HG03025 (cell line): ENCODE data around the gene TRAK1.

Experiments used
- ATAC-seq: cut with Tn5 transposase; IDR thresholded peaks from one replicate; pipeline ENCODE4 v1.9.1; 2021; ENCODE audit warnings: mild to moderate bottlenecking, moderate library complexity; ENCODE audit not compliant: unreplicated experiment, low FRiP score

TRAK1 gene

DNA sequence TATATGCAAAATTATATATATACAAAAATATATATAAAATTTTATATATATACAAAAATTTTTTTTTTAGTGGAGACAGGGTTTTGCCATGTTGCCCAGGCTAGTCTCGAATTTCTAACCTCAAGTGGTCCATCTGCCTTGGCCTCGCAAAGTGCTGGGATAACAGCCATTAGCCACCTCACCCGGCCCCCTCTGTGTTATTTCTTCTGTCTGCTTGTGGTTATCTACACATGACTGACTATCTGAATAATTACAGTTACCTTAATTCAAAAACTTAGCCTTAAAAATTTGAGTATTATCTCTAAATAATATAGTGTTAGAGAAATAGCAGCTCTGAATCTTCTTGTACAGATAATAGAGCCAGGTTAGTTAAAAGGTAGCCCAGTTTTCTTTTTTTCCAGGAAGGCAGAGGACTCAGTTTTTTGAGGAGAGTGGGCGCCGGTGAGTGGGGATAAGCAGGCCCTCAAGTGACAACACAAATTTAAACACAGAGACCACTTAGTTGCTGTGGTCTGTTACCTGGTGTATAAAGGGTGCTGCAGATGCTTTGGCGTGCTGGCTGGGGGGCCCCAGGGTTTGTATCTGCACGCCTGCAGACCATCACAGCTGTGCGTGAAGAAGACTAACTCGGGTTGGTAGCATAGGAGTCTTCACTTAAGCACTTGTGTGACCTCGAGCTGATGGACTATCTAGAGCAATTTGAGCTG is 83.7 kb downstream of the TRAK1 start:
- no peak for ATAC-seq

DNA sequence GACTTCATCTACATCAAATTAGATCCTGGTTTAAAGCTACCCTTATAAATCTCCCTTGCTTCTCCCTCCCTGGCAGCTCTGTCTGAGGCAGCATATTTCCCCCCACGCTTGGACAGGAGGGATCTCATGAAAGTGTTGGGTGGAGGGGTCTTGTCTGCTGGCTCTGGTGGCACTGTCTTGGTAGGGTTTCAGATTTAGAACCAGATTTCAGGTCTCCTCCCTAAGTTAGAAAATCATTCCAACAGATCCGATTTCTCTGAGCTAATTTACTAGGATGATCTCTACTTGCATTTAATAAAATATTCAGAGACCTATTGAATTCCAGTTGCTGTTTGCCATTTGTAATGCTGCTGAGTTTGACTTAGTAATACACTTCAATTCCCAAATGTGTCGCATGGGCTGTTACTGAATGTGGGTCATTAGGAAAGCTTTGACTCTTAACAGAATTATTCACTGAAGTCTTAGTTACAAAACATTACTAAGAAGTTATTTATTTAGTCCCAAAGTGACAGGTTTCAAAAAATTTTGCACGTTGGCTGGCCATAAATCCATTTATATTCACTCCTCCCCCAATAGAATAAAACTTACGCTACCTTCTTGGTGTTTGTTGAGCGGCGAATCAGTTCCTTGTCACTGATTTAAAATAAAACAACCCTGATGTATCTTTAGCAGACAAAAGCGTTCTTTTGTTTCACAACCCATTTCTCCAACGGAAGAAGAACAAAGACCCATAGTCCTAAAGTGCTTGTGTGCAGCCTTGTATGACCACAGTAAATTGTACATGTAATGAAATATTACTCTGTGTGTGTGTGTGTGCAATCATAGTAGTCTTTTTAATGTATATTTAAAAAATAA is 84.5 kb downstream of the TRAK1 start:
- ATAC-seq: no peak

GRCh38 chr3:42176242-42177034 is 85.3 kb downstream of the TRAK1 start:
- ATAC-seq: no peak

DNA sequence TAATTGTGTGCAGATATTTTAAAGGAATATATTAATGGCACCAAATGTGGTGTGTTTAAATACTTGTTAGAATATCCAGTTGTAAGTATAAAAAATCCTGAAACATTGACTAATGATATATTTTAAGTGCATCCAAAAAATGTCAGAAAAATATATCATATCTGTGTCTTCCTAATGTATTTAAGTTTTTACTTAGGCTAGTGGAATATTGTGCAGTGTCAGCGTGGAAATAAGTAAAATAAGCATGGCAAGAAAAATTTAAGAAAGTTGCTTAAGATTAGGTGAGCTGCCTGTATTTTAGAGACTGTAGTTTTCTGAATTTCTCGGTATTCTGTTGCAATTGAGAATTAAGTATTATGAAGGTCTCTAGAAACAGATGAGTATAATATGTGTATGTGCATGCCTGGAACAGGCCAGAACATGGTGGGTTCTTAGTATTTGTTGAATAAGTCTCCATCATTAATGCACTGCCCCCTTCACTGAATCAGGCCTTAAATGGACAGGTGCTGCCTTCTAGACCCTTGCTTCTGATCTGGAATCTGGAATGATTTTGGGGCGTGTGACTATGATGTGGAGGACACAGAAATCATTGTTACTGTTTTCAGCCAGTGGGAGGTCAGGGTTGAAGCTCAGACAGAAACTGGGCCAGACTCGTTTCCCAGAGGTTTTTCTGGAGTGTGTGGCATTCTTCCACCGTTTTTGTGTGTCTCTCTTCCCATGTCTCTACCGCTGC is 86.1 kb downstream of the TRAK1 start:
- ATAC-seq: no peak

- no peak for ATAC-seq
These were observed 86.6 kb downstream of the TRAK1 start for GRCh38 chr3:42177801-42178150.

DNA sequence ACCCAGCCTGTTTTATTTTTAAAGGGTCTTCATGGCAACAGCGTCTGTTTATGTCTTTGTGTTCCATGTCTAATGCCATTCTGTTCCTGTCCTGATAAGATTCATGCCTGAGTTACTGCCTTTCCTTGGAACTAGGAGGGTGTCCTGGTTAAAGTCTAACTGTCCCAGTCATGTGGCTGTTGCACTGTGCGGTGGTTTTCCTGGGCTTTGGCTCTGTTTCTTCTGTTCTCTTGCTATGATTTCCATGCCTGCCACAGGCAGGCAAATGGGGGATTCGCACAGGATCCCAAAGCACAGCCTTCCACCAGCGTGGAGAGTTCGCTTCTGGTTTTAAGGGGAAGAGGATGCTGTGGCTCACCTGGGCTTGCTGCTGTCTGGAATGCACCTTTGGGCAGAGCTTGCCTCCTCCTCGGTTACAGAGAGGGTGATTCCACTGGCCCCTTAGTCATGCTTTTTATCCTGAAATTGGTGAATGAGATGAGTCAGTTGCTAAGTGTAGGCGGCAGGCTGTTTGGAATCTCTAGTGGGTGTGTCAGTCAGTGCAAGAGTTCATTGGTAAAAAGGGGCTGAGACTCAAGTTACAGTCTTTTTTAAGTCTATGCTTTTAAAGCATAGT is 88.1 kb downstream of the TRAK1 start:
- ATAC-seq: no peak

GRCh38 chr3:42180901-42181300 is 89.7 kb downstream of the TRAK1 start:
- ATAC-seq: no peak

GRCh38 chr3:42182555-42182954 is 91.4 kb downstream of the TRAK1 start:
- no peak for ATAC-seq

- ATAC-seq: no peak
These were observed 93.0 kb downstream of the TRAK1 start for GRCh38 chr3:42183991-42184632.

GRCh38 chr3:42184651-42185443 is 93.7 kb downstream of the TRAK1 start:
- no peak for ATAC-seq

DNA sequence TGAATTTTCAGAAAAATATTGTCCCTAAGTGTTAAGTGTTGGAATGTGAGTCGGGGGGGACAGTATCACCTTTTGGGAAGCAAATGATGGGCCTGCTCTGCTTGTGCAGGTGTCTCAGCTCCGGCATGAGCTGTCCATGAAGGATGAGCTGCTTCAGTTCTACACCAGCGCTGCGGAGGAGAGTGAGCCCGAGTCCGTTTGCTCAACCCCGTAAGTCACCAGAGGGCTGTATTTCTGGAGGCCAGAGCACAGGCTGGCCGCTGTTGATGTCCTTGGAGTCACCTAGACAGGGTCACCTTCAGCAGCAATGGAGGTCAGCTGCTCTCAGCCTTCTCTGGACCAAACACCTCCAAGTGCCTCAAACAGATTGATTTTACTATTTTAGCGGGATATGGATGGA is 96.8 kb downstream of the TRAK1 start:
- ATAC-seq: no peak

DNA sequence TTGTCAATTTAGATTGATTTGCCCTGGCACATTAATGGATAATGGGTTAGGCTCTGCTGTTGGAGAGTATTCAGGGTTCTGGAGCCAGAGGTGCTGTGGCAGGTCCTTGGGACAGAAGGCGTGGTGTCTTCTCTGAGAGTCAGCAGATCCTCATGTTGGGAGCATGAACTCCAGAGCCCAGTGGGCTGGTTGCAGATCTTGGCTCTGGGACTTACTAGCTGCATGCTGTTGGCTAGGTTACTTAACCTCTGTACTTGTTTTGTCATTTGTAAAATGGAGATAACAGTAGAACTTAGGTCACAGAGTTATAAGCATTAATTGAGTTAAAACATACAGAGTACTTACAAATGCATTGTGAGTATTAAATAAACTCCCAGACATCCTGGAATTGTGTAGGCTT is 97.2 kb downstream of the TRAK1 start:
- no peak for ATAC-seq

DNA sequence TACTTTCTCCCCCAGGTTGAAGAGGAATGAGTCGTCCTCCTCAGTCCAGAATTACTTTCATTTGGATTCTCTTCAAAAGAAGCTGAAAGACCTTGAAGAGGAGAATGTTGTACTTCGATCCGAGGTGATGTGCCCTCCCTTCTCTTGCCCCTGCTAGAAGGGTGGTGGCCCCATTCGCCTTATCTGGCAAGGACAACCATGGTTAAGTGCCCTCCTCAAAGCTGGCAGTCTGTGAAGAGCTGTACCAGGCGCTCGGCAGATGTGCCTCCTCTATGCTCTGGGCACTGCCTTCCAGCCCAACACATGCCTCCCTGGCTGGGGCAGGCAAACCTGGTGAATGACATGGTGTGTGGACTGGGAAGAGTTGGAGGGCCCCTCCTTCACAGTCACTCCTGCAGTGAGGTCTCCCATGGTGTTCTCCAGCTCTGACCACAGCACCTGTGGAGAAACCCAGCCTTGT is 97.9 kb downstream of the TRAK1 start:
- ATAC-seq: no peak

GRCh38 chr3:42189736-42190135 is 98.6 kb downstream of the TRAK1 start:
- no peak for ATAC-seq

GRCh38 chr3:42190701-42191442 is 99.7 kb downstream of the TRAK1 start:
- no peak for ATAC-seq

- ATAC-seq: no peak
These were observed 100.2 kb downstream of the TRAK1 start for GRCh38 chr3:42191443-42191747.

GRCh38 chr3:42192334-42193200 is 101.4 kb downstream of the TRAK1 start:
- peak; percentile 44 for ATAC-seq
